AG09319 (cell line): ENCODE results near the gene FNTB.
"Not testable (repeated sequence)": the region's sequence is repeated elsewhere in the genome, so short reads cannot be mapped to it uniquely, and the experiment has no call there.

Source experiments
- DNase-seq: peaks from one replicate; pipeline ENCODE4 v3.0.0-alpha.2; 2010; ENCODE audit warnings: low read depth; ENCODE audit errors: extremely low read depth
- CTCF ChIP-seq: IDR thresholded peaks from 2 replicates; pipeline ENCODE4 v1.5.1; 2011; ENCODE audit warnings: low read depth, mild to moderate bottlenecking, inconsistent platforms, low read length, moderate library complexity

FNTB gene

DNA sequence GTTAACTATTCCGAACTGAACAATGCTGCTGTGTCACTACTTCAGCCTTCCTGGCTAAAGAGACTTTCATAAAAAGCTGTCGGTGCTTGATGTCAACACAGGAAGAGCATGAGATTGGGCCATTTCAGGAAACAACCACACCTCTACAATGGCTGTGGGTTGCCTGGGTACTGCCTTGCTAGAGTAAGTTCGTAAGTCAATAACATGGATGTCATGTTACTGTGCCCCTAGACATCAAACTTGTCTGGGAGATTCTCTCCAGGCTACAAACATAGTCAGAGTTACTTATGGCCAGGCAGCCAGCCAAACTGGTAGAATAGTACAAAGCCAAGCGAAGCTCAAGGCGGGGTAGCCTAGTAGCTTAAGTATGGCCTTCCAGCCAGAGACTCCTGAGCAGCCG lies 92.5 kb downstream of the FNTB start:
- no peak for DNase-seq
- no peak for TF ChIP-seq CTCF

DNA sequence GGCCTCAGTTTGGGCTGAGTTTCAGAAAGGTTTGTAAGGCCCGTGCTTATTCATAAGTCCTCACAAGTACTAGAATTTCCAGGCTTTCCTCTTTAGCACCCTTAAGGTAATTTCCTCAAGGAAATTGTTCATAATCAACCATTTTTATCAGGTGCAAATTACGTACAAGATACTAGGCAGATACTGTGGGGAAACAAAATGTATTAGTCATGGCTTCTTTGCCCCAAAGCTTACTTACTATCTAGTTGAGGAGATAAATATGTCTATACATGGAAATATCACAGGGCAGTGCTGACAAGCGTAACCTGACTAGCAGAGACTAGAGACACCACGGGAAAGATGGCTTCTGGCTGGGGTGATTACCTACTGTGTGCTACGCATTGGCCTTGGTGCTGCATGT lies 93.1 kb downstream of the FNTB start:
- DNase-seq, result no peak
- TF ChIP-seq CTCF, result no peak

DNA sequence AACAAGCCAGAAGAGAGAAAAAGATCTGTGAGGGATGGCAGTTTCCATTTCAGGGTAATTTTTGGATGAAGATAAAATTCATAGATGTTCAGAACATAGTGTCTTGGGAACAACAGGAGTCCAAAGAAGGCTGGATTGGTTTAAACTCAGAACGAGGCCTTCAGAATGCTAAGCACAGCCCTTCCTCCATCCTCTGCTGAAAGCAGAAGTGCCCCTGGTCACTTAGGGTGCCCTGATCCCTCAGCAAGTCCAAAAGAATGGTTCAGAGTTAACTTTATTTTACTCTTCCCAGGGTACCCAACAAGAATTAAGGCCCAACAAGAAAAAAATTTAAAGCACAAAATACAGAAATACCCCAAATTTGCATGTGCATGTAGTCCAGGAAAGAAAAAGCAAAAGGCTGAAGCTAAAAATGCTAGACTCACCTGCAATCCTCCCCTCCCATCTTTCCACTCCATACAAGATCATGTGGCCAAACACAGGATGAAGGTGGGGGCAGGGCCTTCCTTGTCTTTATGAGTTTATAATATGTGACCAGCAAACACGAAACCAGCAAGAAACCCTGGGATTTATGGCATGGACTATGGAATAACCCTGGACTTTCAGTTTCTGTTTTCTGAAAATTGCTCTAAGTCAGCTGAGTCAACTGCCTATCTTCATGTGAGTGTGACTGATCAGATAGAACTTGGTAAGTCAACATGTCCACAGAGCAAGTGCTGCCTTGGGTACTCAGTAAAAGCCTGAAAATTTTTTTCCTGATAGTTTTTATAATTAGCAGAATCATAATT lies 94.5 kb downstream of the FNTB start:
- no peak for TF ChIP-seq CTCF
- DNase-seq, result no peak

DNA sequence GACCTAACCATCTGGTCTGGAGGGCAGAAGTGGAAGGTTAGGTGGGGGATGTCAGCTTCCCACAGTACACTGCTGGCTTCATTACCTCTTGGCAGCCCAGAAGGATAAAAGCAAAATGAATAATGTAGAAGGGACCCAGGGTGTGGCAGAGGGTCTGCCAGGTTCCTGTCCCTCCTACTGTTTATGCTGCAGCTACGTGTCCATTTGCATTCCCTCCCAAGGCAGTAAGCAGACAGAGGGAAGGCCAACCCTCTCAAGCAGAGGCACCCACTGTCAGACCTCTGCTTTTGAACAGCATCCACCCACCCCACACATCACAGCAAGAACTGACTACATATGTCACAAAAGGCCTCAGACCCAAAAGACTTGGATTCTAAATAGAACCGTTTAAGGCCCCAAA lies 96.2 kb downstream of the FNTB start:
- DNase-seq, result no peak
- TF ChIP-seq CTCF, result no peak

- no peak for TF ChIP-seq CTCF
Observed at GRCh38 chr14:65084554-65085505, 98.1 kb downstream of the FNTB start.

DNA sequence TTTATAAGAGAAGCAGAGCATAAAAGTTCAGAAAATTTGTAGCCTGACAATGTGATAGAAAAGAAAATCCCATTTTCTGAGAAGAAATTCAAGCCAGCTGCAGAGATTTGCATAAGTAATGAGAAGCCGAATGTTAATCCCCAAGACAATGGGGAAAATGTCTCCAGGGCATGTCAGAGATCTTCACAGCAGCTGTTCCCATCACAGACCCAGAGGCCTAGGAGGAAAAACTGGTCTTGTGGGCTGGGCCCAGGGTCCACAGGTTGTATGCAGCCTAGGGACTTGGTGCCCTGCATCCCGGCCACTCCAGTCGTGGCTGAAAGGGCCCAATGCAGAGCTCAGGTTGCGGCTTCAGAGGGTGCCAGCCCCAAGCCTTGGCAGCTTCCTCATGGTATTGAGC lies 100.0 kb downstream of the FNTB start:
- not testable (repeated sequence) for DNase-seq

More at GRCh38 chr14:65084554-65085505, 98.1 kb downstream of the FNTB start:
- DNase-seq, result no peak

- not testable (repeated sequence) for DNase-seq
Observed at GRCh38 chr14:65087835-65088234, 101.1 kb downstream of the FNTB start.

DNA sequence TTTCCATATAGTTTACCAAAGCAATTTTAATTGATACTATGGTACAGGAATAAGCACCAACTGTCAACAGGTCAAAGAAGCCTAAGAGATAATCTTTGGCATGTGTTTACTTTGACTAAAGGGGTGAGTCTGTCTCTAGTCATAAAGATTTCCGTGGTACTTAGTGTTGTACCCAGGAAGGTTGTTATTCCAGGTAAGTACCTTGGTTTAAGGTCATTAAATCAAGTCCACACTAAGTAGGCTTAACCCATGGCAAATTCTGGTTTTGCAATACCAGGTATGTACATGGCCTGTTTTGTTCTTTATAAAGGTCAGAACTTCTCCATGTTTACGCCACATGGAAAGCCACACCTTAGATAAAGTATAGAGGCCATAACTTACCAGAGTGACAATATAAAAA lies 105.7 kb downstream of the FNTB start:
- TF ChIP-seq CTCF, result no peak
- DNase-seq, result no peak
